ENCODE results near the gene TMEM108.

Gene TMEM108

GRCh38 chr3:133058243-133058642, 20.1 kb downstream of the TMEM108 start:
- TF ChIP-seq, protein P1, sequence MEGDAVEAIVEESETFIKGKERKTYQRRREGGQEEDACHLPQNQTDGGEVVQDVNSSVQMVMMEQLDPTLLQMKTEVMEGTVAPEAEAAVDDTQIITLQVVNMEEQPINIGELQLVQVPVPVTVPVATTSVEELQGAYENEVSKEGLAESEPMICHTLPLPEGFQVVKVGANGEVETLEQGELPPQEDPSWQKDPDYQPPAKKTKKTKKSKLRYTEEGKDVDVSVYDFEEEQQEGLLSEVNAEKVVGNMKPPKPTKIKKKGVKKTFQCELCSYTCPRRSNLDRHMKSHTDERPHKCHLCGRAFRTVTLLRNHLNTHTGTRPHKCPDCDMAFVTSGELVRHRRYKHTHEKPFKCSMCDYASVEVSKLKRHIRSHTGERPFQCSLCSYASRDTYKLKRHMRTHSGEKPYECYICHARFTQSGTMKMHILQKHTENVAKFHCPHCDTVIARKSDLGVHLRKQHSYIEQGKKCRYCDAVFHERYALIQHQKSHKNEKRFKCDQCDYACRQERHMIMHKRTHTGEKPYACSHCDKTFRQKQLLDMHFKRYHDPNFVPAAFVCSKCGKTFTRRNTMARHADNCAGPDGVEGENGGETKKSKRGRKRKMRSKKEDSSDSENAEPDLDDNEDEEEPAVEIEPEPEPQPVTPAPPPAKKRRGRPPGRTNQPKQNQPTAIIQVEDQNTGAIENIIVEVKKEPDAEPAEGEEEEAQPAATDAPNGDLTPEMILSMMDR (IDR thresholded peaks at IDR 0.05) = no peak
- no peak for DNase-seq
- H3K27me3 ChIP-seq = no peaks in the 10 kb centered on the region
- no peaks in the 10 kb centered on the region for H3K4me1 ChIP-seq
- intact Hi-C loops (cut with DNase I; ENCODE audit: low total_unique reads) = no loop called here
- no peaks in the 10 kb centered on the region for H3K36me3 ChIP-seq
- no peak overlapping the region for H3K27ac ChIP-seq
- H3K4me3 ChIP-seq = no peak overlapping the region
- no peaks in the 10 kb centered on the region for H3K9me3 ChIP-seq

GRCh38 chr3:133058831-133059230, 20.6 kb downstream of the TMEM108 start:
- Histone ChIP-seq H3K27me3 (no peaks in the 10 kb centered on the region), H3K9me3 (no peaks in the 10 kb centered on the region), H3K4me1 (no peaks in the 10 kb centered on the region), H3K36me3 (no peaks in the 10 kb centered on the region), H3K4me3 (no peak overlapping the region), H3K27ac (no peak overlapping the region)
- intact Hi-C loops (cut with DNase I; ENCODE audit: low total_unique reads) = no loop called here
- TF ChIP-seq, protein P1 (IDR thresholded peaks at IDR 0.05) = no peak
- DNase-seq = no peak

- DNase-seq = no peak
- intact Hi-C loops (cut with DNase I; ENCODE audit: low total_unique reads) = no loop called here
- Histone ChIP-seq H3K4me3 (no peak overlapping the region), H3K27ac (no peak overlapping the region), H3K4me1 (no peaks in the 10 kb centered on the region), H3K27me3 (no peaks in the 10 kb centered on the region), H3K36me3 (no peaks in the 10 kb centered on the region), H3K9me3 (no peaks in the 10 kb centered on the region)
- TF ChIP-seq, protein P1 (IDR thresholded peaks at IDR 0.05) = no peak
Measured at GRCh38 chr3:133065193-133065961, 27.2 kb downstream of the TMEM108 start.

- Histone ChIP-seq H3K36me3 (no peaks in the 10 kb centered on the region), H3K9me3 (no peaks in the 10 kb centered on the region), H3K4me3 (no peak overlapping the region), H3K27ac (no peak overlapping the region), H3K27me3 (no peaks in the 10 kb centered on the region), H3K4me1 (no peaks in the 10 kb centered on the region)
- DNase-seq = no peak
- TF ChIP-seq, protein P1 (IDR thresholded peaks at IDR 0.05) = no peak
- intact Hi-C loops (cut with DNase I; ENCODE audit: low total_unique reads) = no loop called here
Measured at GRCh38 chr3:133066026-133066425, 27.8 kb downstream of the TMEM108 start.

DNA sequence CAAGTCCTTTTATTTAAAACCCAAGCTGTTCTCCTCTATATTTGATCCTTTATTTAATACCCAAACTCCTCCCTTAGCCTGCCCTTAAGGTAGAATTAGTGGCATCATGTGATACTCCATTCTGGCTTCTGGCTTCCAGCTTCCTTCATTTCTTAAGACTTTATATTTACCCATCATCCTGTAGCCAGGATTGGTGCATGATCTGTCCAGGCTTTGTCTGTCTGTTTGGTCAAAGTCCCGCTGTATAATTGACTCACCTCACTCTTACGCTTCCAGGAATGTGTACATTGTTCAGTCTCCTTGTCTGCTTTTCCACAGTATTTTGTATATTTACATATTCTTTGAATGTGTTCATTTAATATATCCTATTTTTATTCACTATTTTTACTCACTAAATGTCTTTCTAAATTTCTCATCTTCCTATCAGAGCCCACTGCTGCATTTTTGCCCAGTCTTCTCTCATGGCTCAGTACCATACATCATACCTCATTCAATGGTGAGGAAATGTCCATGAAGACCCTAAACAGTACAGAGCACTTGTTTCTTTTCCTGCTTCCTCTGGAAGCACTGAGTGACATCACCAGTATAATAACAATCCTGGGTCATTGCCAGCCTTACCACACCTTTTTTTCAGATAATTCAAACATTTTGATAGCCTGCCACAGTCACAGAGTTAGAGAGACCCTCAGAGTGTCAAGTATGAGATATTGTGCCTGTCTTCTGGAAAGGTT, 31.5 kb downstream of the TMEM108 start:
- no peak for DNase-seq
- H3K4me1 ChIP-seq = no peaks in the 10 kb centered on the region
- H3K27ac ChIP-seq = no peak overlapping the region
- TF ChIP-seq, protein P1 (IDR thresholded peaks at IDR 0.05) = no peak
- no peaks in the 10 kb centered on the region for H3K9me3 ChIP-seq
- intact Hi-C loops (cut with DNase I; ENCODE audit: low total_unique reads) = no loop called here
- H3K27me3 ChIP-seq = no peaks in the 10 kb centered on the region
- H3K36me3 ChIP-seq = no peaks in the 10 kb centered on the region
- no peak overlapping the region for H3K4me3 ChIP-seq

Measured in tibial artery (tissue), 4 donors.